HG03135 (cell line): ENCODE results near the gene GCC1.

Experiments
- ATAC-seq: cut with Tn5 transposase; IDR thresholded peaks from one replicate; pipeline ENCODE4 v1.9.1; 2021; ENCODE audit warnings: mild to moderate bottlenecking, moderate library complexity; ENCODE audit not compliant: unreplicated experiment

GCC1 gene, protein sequence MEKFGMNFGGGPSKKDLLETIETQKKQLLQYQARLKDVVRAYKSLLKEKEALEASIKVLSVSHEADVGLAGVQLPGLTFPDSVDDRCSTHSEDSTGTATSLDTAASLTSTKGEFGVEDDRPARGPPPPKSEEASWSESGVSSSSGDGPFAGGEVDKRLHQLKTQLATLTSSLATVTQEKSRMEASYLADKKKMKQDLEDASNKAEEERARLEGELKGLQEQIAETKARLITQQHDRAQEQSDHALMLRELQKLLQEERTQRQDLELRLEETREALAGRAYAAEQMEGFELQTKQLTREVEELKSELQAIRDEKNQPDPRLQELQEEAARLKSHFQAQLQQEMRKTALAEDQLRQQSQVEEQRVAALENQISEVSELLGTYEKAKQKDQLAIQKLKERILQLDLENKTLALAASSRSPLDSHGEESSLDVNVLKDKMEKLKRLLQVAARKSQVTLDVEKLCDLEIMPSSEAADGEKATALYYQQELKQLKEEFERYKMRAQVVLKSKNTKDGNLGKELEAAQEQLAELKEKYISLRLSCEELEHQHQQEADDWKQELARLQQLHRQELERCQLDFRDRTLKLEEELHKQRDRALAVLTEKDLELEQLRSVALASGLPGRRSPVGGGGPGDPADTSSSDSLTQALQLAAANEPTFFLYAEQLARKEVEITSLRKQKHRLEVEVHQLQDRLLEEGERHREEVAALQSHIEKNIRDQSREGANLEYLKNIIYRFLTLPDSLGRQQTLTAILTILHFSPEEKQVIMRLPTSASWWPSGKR

DNA sequence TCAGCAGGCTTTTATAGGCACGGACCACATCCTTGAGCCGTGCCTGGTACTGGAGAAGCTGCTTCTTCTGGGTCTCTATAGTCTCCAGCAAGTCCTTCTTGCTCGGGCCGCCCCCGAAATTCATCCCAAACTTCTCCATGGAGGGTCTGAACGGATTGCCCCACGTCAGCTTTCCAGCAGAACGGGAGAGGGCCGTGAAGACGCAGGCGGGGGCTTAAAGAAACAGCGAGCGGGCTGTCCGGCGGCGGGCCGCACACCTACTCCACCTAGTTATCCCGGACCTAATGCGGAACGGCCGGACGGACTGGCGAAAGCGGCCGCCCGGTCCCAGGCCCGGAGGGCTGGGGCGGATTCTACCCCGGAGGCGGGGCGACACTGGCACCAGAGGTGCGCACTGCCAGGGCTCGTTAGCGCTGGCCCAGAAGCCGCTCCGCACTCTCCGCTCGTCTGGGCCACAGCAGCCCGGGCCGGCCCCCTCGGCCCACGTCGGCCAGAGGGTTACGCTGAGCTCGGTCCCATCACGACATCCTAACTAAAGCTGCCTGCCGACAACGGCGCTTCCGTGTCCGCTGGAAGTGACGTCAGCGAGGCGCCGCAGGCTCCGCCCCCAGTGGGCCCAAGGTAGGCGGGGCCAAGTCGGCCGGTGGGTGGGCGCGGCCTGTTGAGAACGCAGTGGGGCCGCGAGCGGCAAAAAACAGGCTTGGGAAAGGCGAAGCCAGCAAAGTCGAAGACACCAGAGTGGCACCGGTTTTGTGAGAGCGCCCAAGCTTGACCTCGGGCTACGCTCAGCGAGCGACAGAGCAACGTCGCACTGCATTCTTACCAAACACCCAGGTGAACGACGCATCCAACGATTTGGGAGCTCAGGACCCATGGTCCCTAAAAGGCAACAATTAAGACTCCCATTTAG, at the start of gene GCC1:
Gene GCC1, minus strand, starts transcription at position 553 of the 910 bp plus-strand sequence. Its CDS starts 414 bp downstream, at position 139.
- ATAC-seq, result peak; percentile 81

DNA sequence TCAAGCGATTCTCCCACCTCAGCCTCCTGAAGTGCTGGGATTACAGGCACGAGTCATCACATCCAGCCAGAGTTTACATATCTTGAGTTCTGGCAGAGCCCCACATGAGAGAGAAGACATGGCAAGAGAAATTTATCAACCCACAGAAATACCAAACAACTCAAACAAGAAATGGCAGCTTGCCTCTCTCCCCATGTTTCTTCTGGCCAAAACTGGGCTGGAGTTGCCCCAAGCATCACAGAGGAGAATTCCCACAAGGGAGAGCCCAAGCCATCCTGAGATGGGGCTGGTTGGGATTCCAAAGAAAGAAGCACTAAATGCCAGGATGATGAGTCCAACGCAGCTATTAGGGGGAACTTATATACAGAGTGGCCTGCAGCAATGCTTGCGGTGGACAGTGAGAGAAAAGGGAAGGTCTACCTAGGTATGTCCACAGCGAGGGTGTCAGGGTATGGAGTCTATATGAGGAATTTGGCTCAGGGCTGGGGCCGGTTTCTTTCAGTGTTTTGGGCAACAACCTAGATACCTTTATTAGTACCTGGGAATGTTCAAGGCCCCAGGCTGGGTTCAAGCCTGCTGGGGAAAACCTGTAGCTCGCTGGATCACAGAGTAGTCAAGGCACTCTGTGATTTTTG, 47.0 kb upstream of the GCC1 start:
- ATAC-seq, result no peak

DNA sequence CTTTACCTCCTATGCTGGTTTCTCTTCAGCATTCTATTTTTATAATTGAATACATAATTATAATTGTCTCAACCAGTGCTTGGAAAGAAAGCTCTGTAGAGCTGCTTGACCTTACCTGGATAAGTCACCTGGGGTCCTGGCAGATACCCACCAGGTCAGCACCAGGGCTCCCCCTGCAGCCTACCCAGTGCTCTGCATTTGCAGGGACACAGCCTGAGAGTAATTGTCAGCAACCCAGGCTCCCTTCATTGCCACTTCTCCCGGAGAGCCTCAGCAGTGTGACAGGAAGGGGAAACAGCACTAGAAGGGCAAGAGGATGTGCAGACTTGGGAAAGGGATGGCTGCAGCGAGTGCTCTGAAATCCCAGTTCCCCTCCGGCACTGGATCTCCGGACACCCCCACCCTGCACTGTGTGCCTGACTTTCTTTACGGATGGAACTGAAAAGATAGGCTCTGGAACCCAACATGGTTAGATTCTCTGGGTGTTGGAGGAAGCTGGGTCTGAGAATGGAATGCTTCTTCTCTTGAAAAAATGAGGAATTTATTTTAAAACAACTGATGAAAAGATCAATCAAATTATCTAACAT, 44.0 kb upstream of the GCC1 start:
- ATAC-seq, result peak; percentile 60

DNA sequence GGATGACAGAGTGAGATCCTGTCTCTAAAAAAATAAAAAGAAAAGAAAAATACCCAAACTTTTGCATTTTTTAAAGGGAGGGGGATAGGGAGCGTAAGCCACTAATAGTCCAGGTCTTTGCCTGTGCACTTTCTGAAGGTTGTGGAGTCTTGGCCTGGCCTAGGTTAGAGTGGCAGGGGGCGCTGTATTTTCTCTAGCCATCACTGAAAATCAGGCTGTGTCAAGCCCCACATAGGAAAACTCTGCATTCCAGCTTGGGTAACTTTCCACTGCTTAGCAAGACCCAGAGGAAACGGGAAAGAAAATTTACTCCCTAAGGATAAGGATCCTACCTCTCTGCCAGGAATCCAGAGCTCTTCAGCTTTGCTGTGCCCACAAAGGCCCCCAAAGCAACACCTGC, 43.0 kb upstream of the GCC1 start:
- no peak for ATAC-seq

DNA sequence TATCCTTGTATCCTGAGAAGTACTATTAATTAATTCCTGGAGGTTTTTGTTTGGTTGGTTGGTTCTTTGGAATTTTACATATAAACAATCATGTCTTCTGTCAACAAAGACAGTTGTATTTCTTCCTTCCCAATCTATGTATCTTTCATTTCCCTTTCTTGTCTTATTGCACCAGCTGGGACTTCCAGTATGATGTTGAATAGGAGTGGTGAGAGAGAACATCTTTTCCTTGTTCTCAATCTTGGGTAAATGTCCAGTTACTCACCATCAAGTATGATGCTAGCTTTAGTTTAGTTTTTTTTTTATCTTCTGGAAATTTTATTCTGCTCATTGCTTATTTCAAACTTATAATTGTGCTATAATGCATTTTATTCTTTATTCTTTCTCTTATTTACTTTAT, 39.9 kb upstream of the GCC1 start:
- ATAC-seq, result no peak

DNA sequence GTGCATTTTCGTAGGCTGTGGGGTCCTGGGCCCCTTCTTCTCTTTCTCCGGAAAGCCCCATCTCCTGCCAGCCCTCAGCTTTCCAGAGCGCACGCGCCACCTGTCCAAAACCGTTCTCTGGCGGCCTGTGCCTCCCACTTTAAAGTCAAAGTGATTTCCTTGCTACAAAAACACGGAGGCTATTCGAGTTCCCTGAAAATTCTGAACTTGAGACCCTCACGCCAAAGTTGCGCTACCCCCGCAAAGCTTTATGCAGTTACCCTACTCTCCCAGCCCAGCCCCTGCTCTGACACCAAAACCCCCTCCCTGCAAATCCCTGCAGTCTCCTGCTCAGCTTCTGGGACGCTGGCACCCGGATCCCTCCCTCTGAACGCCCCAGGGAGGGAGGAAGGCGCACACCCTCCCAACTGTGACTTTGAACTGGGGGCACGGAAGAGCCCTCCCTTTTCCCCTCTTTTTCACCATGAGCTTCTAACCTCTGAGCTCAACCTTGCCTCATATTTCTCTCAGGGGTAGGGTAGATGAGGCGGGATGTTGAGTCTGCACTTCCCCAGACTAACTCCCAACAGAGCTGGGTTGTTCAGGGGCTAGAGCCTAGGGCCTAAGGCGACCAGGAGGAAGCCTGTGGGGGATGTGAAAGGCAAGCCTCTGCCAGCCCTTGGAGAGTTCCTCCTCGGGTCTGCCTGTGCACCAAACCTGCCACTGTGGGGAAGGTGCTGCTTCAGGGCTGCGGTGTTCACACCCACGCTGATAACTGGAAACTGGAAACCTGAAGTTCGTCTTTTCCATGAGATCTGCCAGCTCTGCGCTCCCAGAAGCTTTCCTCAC, 35.2 kb upstream of the GCC1 start:
- no peak for ATAC-seq

DNA sequence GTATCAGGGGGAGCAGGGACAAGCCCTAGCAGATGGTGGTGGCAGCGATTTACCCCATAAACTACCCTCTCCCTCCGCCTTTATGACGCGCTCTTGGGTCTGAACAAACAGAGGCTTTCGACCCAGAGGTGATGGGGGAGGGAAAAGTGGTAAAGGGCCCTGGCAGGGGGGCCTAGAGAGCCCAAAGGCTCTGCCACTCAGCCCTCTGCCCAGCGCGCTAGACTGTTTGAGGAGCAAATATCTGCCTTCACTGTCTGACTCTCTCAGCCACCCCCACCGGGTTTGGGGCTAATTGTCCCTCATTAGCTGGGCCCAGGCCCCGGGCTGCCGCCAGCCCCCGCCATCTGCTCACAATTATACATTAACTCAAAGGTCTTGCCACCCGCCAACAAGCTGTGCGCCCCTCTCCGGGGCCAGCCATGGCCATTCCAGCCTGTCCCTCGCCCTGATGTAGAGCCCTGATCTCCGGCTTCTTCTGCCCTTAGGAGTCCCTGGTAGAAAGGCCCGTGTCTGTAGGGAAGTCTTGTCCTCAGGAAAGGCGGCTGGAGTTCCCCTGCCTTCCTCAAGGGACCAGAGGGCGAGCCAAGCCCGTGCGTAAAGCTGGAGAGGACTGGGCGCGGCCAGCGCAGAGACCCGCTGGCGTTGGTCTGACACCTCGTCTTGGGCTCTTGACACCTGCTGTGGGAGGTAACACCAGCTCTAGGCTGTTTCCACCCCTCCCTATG, 34.4 kb upstream of the GCC1 start:
- no peak for ATAC-seq

DNA sequence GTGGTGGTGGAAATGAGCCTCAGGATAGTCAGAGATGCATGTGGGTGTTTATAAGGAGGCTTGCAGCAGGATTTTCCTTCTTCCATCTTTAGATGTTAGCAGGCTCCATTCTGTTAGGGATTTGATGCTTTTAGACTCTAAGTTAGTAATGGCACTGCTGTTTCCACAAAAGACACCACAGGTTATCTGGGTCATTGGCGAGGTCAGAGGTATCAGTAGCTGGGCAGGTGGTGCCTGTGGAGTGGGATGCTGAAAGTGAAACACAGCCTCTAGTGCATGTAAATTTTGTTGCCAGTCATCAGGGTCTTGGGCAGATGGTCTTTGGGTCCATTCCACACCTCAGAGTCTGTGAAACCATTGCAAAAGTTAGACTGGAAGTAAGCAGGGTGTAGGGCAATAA, 33.4 kb upstream of the GCC1 start:
- ATAC-seq, result no peak

DNA sequence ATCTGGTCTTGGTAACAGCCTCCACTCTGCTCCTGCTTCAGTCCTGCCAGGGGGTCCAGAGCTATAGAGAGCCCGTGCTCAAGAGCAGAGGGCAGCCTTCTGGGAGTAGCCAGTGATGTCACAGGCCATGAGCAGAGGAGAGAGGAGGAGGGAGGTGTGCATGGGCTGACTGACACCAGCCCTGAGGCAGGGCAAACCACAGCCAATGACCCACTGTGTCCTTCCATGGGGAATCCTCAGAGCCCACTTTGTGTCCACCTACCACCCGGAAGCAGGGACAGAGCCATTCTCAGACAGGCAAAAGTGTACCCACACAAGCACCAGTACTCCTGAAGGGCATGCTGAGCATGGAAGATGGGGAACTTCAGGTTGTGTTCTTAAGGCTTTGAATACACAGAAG, 32.6 kb upstream of the GCC1 start, which contains the start of gene PAX4:
Gene PAX4, minus strand, starts transcription at position 101 of the 400 bp plus-strand sequence. CDS start 2,214 bp downstream, outside the sequence.
- no peak for ATAC-seq

DNA sequence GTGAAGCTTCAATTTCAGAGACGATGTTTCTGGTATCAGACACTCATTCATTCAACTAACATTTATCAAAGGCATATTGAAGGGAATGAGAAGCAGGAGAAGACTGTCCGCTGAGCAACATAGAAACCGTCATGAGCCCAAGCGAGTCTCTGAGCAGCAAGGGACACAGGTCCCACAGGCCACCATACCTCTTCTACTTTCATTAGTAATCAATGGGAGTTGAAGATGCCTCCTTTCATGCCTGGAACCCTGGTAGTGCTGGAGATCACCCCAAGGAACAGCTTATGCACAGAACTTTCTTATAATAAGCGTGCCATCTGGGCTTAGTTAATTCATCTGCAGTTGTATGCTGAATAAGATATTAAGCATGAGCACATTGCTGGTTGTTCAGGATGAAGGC, 31.3 kb upstream of the GCC1 start:
- ATAC-seq, result no peak

DNA sequence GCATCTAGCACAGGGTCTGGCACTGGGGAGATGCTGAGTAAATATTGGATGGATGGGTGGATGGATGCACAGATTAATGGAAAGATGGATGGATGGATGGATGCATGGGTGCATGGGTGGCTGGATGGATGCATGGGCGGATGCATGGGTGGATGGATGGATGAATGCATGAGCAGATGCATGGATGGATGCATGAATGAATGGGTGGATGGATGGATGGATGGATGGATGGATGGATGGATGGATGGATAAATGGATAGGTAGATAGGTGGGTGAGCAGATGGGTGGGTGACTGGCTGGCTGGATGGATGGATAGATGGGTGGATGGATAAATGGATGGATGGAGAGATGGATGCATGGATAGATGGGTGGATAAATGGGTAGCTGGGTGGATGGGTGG, 26.9 kb upstream of the GCC1 start:
- no peak for ATAC-seq

DNA sequence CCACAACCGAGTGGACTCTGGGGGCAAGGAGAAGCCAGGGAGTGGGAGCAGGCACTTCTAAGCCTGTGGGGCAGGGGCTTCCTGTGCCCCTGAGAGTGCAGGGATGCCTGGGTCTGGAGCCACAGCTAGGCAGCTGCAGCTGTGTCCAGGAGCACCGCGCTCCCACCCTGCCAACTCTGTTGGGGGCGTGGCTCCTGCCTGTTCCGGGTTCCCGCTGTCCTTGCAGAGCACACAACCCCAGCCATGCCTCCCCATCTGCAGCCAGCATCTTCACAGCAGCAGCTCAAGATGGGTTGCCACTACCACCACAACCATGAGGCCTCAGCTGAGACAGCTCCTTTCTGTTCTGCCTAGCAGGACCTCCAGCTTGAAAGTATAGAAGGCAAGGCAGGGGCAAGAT, 23.9 kb upstream of the GCC1 start:
- ATAC-seq, result no peak

DNA sequence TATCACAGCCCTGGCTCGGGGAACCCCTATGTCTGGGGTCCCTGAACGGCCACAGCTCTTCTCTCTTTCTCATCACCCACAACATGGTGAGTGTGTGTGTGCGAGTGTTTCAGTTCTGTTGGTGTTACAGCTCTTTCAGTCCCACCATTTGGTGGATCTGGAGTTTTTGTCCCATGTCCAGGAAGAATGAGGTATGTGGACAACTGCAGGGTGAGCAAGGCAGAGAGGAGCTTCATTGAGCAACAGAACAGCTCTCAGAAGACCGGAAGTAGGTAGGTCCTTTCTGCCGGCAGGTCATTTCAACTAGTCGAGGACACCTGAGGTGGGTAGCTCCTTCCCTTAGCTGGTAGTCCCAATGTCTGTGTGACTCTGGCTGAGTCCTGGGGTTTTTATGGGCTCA, 23.1 kb upstream of the GCC1 start:
- ATAC-seq, result no peak

DNA sequence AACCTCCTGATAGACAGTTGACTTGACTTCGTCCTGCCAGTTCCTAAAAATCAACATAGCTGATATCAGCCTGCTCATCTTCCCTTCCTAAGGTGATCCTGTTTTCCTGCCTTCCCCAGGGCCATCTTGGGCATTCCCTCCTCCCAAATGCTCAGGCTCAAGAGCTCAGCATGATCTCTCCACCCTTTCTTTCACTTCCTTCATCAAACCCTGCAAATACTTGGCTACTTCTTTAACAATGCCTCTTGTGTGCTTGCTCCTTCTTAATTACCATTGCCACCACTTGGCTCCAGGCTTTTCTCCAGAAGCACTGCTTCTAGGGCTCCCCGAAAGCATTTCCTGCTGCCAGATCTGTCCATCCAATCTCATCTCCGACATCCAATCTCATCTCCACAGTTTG, 15.5 kb upstream of the GCC1 start:
- no peak for ATAC-seq

DNA sequence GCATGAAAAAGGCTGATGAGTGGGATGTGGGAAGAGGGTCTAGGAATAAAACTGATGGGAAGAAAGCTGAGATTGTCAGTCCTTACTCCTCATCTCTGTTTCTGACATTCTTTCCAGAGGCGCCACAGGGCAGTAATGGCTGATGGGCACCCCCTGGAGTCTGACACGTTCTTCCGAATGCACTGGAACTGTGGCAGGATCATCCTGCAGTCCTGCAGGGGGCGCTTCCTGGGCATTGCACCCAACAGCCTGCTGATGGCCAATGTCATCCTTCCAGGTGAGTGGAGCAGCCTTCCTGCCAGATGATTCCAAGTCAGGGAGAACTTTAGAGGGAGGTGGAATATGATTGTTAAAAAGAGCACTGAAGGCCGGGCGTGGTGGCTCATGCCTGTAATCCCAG, 12.9 kb upstream of the GCC1 start:
- ATAC-seq, result no peak

DNA sequence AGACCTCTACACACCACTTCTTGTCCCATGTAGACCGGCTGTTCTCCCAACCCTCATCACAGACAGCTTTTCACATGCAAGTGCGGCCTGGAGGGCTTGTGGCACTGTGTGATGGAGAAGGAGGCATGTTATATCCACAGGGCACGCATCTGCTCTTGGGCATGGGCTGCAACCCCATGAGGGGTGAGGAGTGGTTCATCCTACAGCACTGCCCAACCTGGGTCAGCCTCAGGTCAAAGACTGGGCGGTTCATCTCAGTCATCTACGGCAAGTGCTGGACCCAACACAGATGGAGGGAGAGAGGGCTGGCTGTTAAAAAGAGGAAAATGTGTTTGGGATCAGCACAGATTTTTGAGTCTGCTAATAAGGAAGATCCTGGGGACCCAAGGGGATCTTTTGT, 10.3 kb upstream of the GCC1 start:
- no peak for ATAC-seq

DNA sequence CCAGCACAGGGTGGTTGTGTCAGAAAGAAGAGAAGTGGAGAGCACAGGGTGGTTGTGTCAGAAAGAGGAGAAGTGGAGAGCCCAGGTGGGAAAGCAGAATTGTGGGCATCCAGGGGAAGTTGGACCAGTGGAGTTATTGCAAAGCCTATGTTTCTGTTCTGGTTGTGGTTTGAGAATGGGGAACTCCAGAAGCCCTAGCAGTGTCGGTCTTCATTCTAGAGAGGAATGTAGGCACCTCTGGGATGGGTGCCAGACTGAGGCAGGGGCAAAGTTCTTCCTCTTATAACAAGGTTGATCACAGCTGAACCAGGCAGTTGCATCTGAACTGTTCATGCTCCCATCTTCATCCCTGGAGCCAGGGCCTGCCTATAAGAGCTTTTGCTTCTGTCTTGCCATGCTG, 9.1 kb upstream of the GCC1 start:
- ATAC-seq, result no peak

DNA sequence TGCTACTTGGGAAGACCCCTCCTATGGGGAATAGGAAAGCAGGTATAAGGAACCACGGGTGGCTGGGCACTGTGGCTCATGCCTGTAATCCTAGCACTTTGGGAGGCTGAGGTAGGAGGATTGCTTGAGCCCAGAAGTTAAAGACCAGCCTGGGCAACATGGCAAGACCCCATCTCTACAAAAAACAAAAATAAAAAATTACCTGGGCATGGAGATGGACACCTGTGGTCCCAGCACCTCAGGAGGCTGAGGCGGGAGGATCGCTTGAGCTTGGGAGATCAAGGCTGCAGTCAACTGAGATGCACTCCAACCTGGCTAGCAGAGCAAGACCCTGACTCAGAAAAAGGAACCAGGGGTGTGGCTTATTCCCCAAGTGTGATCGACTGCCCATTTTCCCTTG, 7.2 kb upstream of the GCC1 start:
- ATAC-seq, result no peak

DNA sequence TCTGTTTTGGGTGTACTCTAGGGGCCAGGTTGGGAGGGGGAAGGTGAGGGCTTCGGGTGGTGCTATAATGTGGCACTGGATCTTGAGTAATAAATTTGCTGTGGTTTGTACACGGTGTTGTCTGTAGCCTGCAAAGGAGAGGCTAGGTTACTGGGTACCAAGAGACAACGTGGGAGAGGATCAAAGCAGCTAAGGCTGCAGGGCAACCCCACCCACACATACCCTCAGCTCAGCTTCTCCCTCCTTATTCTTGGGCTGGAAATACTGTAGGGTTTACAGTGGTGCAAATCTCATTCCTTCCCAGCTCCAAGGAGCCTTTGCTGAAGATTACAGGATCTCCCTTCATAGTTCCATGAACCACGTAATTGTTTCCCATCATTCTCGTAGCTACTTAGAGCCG, 6.2 kb upstream of the GCC1 start:
- ATAC-seq, result no peak
